ENCODE results near the gene VSX1.
A peak's percentile ranks its signal among the peaks of the same experiment; 100 is the strongest.

Gene VSX1

DNA sequence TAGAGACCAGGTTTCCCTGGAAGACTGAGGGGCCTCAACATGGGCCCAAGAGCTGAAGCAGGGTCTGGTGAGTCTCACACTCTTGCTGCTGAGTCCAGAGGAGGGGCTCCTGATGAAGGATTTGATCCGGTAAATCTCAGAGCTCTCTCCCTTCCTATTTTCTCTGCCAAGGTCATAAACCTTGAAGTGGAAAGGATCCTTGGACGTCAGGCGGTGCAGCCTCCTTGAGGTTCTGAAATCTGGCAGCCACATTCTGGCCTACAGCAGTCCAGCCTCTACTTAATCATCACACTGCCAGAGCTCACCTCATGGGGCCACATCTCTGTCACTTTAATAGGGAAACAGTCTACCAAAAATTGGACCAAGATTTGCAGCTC, 48.0 kb downstream of the VSX1 start:
- no peaks in the 10 kb centered on the region for H3K9me3 Mint-ChIP-seq
- H3K4me3 Mint-ChIP-seq, result no peak overlapping the region
- no peak overlapping the region for H3K27ac Mint-ChIP-seq
- no peaks in the 10 kb centered on the region for H3K27me3 Mint-ChIP-seq
- no peaks in the 10 kb centered on the region for H3K36me3 Mint-ChIP-seq (ENCODE audit: low read depth)
- H3K4me1 Mint-ChIP-seq (ENCODE audit: low read depth), result peaks cover 37% of the 10 kb centered on the region

DNA sequence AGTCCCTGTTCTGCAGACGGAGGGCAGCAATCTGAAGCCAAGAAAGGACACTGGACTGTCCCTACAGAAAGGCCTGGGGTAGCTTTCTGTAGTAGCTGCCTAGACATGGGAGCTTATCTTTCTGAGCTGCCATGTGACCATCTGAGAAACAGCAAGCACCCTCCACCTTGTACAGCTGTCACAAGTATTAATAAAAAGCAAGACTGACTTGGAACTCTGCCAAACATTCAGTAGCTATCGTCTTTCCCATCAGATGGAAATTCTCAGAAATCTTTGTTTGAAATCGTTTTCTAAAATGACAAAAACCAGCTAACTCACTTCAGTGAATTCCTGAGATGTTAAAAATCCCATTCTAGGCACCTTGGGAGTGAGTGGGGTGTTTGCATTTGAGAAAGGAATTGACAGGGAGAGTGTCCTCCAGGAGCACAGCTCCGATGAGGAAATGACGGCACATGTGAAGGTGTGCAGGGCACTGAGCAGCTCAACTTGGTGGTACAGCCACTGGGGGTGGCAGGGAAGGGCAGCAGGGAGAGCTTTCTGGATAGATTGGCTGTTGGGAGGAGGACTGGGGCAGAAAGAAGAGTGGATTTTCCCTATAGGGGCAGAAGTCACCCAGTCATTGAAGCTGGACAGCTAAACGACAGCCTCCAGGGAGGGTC, 48.5 kb downstream of the VSX1 start:
- peaks cover 37% of the 10 kb centered on the region for H3K4me1 Mint-ChIP-seq (ENCODE audit: low read depth)
- H3K4me3 Mint-ChIP-seq, result no peak overlapping the region
- no peak overlapping the region for H3K27ac Mint-ChIP-seq
- no peaks in the 10 kb centered on the region for H3K9me3 Mint-ChIP-seq
- H3K27me3 Mint-ChIP-seq, result no peaks in the 10 kb centered on the region
- H3K36me3 Mint-ChIP-seq (ENCODE audit: low read depth), result no peaks in the 10 kb centered on the region

DNA sequence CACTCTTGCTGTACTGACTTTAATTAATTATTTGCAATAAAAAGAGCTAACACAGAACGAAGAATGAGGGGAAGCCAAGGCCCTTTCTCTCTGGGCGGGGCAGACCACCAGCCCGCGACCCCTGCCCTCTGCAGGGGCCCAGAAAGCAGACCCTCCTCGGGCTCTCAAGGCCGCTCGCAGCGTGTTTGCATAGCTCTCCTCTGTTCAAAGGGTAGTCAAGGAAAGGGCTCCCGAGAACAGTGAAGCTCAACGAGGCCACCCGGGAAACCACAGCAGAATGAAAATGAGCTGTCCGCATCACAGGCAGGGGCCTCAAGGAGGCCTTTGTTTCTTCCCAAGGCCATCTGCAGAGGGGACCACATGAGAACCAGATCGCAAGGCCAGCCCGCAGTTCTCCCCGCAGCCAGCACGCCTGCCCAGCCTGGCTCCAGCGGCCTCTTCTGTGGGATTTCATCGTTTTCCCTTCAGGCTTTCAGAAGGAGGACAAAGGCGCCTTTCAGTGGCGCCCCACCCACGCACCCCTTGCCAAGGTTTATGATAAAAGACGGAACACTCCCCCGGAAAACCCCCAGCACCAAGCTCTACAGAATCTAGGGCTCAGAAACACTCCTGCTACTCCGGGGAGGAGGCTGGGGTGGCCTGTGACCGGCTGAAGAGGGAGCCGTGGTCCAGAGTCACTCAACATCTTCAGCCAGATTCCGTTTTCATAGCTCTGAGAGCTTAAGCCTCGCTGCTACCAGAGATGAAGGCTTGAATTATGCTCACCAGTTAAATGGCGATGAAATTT, 49.3 kb downstream of the VSX1 start:
- Mint-ChIP-seq H3K4me3 (no peak overlapping the region), H3K27ac (no peak overlapping the region), H3K9me3 (no peaks in the 10 kb centered on the region), H3K36me3 (ENCODE audit: low read depth) (no peaks in the 10 kb centered on the region), H3K4me1 (ENCODE audit: low read depth) (peaks cover 30% of the 10 kb centered on the region), H3K27me3 (no peaks in the 10 kb centered on the region)

DNA sequence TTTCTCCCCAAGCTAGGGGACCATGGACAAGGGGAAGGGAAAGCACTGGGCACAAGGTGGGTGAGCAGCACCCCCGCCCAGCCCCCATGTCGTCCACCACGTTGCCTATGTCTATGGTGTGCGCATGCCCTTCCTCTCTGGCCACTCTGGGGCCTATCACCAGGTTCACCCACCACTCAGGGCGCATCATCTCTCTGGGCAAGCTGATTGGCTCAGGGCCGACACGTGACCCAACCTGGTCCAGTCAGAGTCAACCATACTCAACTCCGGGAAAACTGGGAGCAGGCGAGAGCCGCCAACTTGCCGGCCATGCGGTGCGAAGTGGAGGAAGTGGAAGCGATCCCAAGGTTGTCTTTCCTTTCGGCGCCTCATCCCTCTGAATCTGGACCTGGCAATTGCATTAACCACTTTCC, 49.9 kb downstream of the VSX1 start:
- Mint-ChIP-seq H3K4me3 (no peak overlapping the region), H3K27ac (no peak overlapping the region), H3K36me3 (ENCODE audit: low read depth) (no peaks in the 10 kb centered on the region), H3K9me3 (no peaks in the 10 kb centered on the region), H3K4me1 (ENCODE audit: low read depth) (peaks cover 24% of the 10 kb centered on the region), H3K27me3 (no peaks in the 10 kb centered on the region)

DNA sequence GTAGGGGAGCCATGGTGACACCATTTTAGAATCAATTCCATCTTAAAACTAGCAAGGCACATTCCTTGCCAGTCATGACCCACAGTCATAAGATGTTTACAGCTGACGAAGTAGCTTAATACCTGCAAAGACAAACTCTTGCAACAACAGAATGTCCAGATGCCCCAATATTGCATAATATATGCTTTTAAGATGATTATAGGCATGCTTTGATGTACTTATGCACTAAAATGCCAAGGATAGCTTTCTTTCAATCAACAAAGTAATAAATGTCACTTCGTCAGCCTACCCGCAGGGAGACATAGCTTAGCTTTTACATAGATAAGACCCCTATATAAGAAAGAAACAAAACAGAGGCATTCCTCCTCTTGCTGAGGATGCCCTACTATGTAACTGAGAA, 50.7 kb downstream of the VSX1 start:
- Mint-ChIP-seq H3K9me3 (no peaks in the 10 kb centered on the region), H3K4me3 (no peak overlapping the region), H3K4me1 (ENCODE audit: low read depth) (peaks cover 16% of the 10 kb centered on the region), H3K27me3 (no peaks in the 10 kb centered on the region), H3K27ac (no peak overlapping the region), H3K36me3 (ENCODE audit: low read depth) (no peaks in the 10 kb centered on the region)

DNA sequence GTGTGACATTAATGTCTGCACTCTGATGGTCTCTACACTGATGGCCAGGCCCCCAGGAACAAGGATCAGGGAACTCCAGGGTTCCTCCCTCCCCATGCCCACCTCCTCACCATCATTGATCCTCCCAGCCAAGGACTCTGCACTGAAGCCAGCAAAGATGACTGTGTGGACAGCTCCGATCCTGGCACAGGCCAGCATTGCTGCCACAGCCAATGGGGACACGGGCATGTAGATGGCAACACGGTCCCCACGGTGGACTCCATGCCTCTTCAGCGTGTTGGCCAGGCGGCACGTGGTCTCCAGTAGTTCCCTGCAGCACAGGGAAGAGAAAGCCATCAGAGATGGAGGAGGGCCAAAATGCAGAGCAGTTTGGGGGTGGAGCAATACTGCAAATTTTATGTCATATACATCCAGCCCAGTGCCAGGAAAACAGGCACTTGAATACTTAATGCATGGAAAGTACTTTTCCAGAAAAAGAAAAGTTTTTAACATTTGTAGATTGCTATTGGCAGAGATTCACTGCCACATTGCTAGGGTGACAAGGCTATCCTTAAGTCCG, 51.2 kb downstream of the VSX1 start:
- H3K4me3 Mint-ChIP-seq, result no peak overlapping the region
- H3K9me3 Mint-ChIP-seq, result no peaks in the 10 kb centered on the region
- no peak overlapping the region for H3K27ac Mint-ChIP-seq
- H3K36me3 Mint-ChIP-seq (ENCODE audit: low read depth), result no peaks in the 10 kb centered on the region
- H3K4me1 Mint-ChIP-seq (ENCODE audit: low read depth), result peaks cover 11% of the 10 kb centered on the region
- no peaks in the 10 kb centered on the region for H3K27me3 Mint-ChIP-seq

DNA sequence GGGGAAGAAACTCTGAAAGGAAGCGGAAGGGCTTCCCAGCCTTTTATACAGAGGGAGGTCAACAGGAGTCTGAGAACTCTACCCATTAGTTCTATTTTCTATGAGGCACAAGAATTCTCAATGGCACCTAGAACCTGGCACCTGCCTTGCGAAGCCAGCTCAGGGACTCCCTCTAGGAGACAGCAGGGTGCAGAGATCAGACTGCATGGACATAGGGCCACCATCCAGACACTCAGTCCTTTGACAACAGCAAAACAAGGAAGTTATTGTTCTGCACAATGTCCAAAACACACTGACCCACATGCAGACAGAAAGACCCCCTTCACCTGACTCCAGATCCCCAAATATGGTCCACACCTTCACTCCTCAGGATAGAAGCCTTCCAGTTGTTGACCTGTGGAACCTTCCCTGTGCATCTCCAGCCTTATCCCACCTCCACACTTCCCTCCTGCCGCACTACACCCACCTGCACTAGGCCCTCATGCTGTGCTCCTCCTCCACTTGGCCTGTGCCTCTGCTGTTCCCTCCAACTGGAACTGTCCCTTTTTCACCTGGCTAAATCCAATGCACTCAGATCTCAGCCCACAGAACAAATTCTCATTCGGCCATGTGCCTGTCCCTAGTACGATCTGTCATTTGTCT, 51.8 kb downstream of the VSX1 start:
- Mint-ChIP-seq H3K9me3 (no peaks in the 10 kb centered on the region), H3K4me1 (ENCODE audit: low read depth) (peaks cover 5% of the 10 kb centered on the region), H3K27ac (peak overlapping the region; percentile 9)

DNA sequence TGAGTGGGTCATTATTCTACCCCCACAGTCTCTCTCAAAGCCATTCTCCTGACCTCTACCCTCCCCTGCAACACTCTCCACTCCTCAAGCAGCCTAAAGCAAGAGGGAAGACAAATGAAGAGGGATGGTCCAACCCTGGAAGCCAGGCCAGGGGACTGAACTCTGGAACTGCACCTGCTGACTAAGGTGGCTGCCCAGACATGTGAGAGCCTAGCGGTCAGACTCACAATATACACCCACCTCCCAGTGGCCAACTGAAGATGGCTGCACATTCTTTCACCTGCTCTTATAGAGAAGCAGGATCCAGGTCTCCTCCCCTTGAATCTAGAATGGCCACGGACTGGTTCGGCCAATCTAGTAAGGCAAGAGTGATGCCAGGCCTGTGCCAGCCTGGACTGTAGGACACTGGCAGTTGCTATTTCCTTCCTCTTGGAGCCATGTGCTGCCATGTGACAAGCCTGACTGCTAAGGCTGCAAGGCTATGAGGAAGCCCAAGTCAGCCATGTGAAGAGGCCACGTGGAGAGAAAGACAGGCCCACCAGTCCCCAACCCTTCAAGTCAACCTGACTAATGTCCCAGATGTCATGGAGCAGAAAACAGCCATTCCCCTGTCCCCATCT, 55.8 kb downstream of the VSX1 start:
- Mint-ChIP-seq H3K9me3 (no peaks in the 10 kb centered on the region), H3K4me3 (no peak overlapping the region), H3K4me1 (ENCODE audit: low read depth) (no peaks in the 10 kb centered on the region), H3K36me3 (ENCODE audit: low read depth) (no peaks in the 10 kb centered on the region), H3K27ac (no peak overlapping the region), H3K27me3 (no peaks in the 10 kb centered on the region)

More for the DNA sequence above, 51.8 kb downstream of the VSX1 start:
- H3K36me3 Mint-ChIP-seq (ENCODE audit: low read depth), result no peaks in the 10 kb centered on the region
- H3K27me3 Mint-ChIP-seq, result no peaks in the 10 kb centered on the region
- H3K4me3 Mint-ChIP-seq, result no peak overlapping the region
